COLO668 (cell line): ENCODE results near the gene SRD5A3.
A peak's percentile ranks its signal among the peaks of the same experiment; 100 is the strongest.

ENCODE experiments used
- DNase-seq: peaks from one replicate; lab custom pipeline; 2025; ENCODE audit not compliant: unreplicated experiment; lab: John Stamatoyannopoulos, UW

SRD5A3 gene

GRCh38 chr4:55373461-55373860 lies 27.4 kb downstream of the SRD5A3 start:
- DNase-seq, result no peak

- no peak for DNase-seq
Measured at GRCh38 chr4:55376698-55377097, 30.7 kb downstream of the SRD5A3 start.

- DNase-seq, result no peak
Measured at GRCh38 chr4:55378617-55379467, 32.8 kb downstream of the SRD5A3 start.

- DNase-seq, result no peak
Measured at GRCh38 chr4:55380576-55380975, 34.5 kb downstream of the SRD5A3 start.

GRCh38 chr4:55381502-55381901 lies 35.5 kb downstream of the SRD5A3 start:
- DNase-seq, result no peak

- DNase-seq, result no peak
Measured at GRCh38 chr4:55382488-55383003, 36.5 kb downstream of the SRD5A3 start.

GRCh38 chr4:55385201-55385649 lies 39.2 kb downstream of the SRD5A3 start:
- DNase-seq, result no peak

- DNase-seq, result no peak
Measured at GRCh38 chr4:55386073-55386472, 40.0 kb downstream of the SRD5A3 start.

GRCh38 chr4:55386840-55387239 lies 40.8 kb downstream of the SRD5A3 start:
- DNase-seq, result no peak

GRCh38 chr4:55393461-55394320 lies 47.6 kb downstream of the SRD5A3 start:
- DNase-seq, result peak; percentile 55

GRCh38 chr4:55395218-55395528 lies 49.1 kb downstream of the SRD5A3 start:
- DNase-seq, result no peak

- DNase-seq, result peak; percentile 97
Measured at GRCh38 chr4:55395529-55396307, 49.7 kb downstream of the SRD5A3 start, which contains the start of gene TMEM165. Gene TMEM165, plus strand, starts transcription at chr4:55395957. Its CDS starts 233 bp downstream, at chr4:55396190.

- DNase-seq, result peak; percentile 64
Measured at GRCh38 chr4:55396308-55397125, 50.5 kb downstream of the SRD5A3 start.

GRCh38 chr4:55397126-55397436 lies 51.0 kb downstream of the SRD5A3 start:
- DNase-seq, result no peak

- peak; percentile 9 for DNase-seq
Measured at GRCh38 chr4:55397520-55398321, 51.7 kb downstream of the SRD5A3 start.

- DNase-seq, result no peak
Measured at GRCh38 chr4:55398461-55398860, 52.4 kb downstream of the SRD5A3 start.

GRCh38 chr4:55398966-55399365 lies 52.9 kb downstream of the SRD5A3 start:
- no peak for DNase-seq

GRCh38 chr4:55399581-55399980 lies 53.5 kb downstream of the SRD5A3 start:
- peak; percentile 2 for DNase-seq

GRCh38 chr4:55405073-55405472 lies 59.0 kb downstream of the SRD5A3 start:
- no peak for DNase-seq
